Activated CD4-positive, alpha-beta T cell treated with anti-CD3 and anti-CD28 coated beads for 48 hours (primary cell): Measurements from ENCODE around the gene CLEC20A.

Experiments used
- DNase-seq: peaks from one replicate; pipeline ENCODE4 v3.0.0-alpha.2; 2020

The CLEC20A gene

DNA sequence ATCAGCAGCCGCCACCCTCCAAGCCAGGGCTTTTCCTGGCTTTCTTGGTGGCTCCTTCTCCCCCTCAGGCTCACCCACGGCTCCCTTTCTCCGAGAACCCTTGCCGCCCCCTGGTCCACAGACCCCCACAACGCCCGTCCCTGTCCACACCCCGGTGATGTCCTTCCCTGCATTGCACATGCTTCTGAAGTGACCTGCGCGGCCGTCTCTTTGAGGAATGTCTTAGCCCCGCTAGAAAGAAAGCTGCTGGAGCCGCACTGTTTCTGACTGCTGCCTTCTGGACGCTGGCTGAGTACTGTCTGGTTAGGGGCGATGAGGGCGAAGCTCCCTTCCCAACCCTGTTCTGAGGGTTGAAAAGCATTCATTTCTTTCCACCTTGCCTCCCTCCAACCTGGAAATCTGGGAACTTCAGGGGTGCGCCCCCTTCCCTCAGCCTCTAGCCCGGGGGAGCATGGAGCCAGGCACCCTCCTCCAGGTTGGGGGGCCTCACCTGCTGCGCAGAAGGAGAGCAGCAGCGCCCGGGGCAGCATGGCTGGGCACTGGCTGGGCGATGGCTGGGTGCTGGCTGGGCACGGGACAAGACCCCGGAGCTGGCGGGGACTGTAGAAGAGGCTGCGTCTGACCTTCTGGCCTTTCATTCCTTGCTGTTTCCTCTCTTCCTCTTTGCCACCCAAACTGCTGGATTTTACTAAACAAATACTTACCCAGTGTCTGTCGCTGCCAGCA is at the start of gene CLEC20A:
CLEC20A (minus strand) TSS at position 555 of the 726 bp plus-strand sequence; CDS start at position 530, 25 bp downstream.
- DNase-seq = no peak

DNA sequence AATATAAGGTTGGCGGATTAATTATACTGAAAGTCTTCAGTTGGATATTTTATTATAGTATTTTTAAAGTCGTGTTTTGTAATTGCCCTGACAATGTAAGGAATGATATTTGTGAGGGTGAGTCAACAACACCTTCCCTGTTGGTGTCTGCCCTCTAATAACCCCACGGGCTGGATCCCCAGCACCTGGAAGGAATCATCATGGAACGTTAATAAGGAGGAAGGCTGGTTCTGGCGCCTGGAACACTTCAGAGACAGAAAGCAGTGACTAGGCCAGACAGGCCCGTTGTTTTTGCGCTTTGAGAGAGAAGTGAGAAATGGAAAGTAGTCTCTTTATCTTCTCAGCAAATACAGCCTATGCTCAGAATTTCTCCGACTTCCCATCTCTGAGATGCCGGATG is 47.8 kb upstream of the CLEC20A start:
- DNase-seq = no peak

DNA sequence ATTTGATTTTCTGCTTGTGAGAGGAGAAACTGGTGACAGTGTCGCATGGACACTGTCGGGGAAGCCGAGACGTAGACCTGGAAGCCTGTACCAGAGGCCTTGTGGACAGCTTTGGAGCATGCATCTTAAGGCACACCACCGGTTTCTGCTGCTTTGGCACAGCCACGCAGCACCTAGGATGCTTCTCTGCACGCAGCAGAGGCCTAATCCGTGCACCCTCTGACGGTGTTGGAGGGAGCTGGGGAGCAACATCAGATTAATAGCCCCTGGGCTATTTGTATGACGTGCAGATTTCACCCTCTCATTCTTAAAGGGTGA is 46.5 kb upstream of the CLEC20A start:
- DNase-seq = no peak

DNA sequence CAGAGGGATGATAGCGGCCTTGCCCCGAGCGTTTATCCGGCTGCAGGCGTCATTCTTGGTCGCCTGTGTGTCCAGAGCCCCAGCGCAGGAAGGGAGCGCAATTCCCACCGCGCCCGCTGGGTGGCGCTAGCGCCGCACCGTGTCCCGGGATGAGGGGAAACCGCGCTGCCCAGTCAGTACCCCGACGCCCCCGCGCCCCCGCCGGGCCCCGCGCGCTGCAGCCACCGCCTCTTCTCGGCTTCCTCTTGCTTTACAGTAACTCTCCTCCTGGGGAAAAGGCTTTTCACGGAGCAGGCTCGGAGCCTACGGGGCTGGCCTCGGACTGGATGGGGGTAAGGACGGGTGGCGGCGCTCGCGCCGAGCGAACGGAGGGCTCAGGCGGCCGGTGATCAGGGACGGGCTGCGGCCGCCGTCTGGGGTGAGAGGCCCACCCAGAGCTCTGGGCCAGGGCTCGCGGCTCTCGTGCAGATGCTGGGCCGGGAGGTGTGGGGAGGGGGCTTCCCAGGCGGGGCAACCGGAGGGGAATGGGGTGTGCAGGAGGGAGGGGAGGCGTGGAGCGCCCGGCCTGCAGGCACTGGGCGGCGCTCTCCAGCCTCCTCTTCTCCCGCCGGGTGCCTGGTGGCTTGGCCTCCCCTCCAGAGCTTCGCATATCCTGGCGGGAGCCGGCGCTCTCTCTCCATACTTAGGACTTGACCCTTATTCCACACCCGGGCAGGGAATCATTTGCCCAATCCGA is 46.0 kb upstream of the CLEC20A start:
- DNase-seq = peak; percentile 92

DNA sequence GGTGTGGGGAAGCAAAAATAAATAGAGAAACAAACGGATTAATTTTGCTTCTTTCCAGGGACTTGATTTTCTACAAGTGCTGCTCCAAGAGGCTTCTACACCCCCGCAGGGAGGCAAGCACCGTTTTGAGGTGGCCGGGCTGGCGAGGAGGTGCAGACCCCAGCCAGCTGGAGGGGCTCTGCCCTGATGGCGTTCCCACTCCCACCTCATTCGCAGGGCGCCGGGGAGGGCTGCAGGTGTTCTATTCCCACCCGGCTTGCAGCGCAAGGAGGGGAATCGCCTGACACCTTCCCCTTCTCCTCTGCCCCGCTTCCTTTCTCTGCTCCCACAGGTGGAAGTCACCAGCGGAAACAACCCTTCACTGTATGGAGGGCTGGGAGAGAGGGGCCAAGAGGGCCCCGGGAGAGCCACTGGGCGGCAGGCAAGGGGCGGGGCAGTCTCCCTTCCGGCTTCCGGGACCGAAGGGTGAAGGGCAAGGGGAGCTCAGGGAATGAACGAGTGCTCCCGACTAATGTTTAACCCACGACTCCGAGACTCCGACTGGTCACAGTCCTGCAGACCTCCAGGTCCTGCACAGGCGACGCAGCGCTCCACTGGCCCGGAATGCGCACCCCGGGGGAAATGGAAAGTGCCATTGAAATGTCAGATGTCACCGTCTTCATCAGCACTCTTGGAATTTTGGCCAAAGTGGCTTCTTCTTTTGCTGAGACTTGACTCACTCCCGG is 45.2 kb upstream of the CLEC20A start:
- peak; percentile 56 for DNase-seq

DNA sequence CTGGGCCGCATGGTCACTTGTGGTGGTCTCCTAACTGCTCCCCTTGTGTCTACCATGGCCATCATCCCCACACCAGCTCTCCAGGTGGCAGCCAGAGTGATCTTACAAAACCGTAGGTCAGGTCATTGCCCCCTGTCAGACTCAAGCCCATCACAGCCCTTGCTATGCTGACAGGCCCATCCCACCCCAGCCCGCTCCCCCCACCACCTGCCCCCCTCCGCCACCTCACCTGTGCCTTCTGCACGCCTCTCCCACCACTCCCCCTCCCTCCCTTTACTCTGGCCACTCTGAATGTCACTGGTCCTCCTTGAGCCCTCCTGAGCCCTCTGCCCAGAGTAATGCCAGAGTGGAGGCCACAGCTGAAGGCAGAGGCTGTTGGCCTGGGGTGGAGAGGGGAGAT is 44.6 kb upstream of the CLEC20A start:
- DNase-seq = no peak

DNA sequence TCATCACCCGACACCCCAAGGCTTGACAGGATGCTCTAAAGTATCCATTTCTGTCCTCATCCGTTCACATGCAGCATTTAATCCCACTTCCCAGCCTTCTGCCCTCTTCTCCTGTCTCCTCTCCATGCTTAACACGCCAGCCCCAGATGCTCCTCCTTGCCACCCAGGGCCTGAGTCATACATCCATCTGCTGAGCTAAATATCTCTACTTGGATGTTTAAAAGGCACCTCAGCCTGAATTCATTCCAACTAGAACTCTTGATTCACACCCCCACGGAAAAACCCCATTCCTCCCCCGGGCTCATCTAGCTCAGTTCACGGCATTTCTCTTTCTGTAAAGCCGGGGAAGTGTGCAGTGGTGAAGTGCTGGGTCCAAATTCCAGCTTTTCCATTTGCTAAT is 43.9 kb upstream of the CLEC20A start:
- no peak for DNase-seq

DNA sequence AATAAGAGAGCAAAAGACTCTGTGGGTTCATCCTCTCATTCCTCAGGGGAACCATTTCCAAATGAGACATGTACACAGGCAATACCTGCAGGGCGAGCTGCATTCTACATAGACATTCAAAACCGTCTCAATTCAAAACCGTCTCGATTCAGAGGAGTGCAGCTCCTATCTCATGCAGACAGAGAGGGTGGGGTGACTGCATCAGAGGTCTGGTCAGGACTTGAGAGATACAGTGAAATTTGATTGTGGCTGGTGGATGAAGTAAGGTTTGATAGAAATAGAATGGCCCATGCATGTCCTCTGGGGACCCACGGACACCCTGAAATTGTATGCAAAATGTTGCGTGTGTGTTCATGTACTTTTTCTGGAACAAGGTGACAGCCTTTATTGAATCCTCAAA is 43.4 kb upstream of the CLEC20A start:
- DNase-seq = no peak

DNA sequence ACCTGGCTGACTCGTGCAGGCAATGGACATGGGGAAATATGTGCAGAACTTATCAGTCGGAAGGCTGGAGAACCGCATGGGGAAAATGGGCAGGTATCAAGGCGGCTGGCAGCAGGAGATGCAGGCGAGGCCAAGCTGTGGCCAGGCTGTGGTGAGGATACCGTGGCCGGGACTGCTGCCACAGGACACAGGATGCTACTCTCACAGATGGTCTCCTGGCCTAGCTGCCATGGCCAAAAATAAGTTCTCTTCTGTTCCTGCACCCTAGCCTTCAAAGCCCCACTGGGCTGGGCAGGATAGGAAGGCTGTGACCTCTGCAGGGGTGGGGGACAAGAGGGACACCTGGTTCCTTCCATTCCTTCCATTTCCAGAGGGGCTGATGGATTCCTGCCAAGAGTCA is 42.5 kb upstream of the CLEC20A start:
- DNase-seq = no peak

DNA sequence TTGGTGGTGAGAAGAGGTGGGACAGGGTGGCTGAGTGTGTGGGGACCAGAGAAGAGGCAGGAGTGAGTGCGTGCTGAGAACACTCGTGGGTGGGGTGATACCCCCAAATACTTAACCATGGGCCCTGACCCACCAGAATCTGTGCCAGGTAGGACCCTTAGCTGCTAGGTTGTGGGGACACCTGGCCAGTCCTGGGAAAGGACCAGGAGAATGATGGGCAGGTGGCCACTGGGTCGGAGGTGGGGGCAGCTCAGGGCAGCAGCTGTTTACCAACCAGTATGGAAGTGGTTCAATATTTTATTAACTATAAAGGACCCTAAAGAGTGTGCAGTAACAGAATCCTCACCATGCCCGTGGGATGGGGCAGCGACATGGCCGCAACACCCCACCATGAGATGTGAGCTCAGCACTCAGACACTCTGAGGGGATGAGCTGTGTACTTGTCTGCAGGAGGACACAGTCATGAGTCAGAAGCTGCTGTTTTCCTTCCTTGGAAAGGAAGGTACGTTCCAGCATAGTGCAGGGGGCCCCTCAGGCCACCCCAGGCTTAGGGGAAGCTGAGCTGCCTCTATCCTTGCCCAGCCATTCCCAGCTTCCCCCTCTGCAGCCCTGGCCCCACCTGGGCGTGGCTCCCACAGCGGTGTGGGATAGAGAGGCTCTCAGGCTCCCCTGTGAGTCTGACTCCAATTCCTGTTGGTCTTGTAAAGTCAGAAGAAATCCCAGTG is 41.6 kb upstream of the CLEC20A start:
- DNase-seq = no peak

DNA sequence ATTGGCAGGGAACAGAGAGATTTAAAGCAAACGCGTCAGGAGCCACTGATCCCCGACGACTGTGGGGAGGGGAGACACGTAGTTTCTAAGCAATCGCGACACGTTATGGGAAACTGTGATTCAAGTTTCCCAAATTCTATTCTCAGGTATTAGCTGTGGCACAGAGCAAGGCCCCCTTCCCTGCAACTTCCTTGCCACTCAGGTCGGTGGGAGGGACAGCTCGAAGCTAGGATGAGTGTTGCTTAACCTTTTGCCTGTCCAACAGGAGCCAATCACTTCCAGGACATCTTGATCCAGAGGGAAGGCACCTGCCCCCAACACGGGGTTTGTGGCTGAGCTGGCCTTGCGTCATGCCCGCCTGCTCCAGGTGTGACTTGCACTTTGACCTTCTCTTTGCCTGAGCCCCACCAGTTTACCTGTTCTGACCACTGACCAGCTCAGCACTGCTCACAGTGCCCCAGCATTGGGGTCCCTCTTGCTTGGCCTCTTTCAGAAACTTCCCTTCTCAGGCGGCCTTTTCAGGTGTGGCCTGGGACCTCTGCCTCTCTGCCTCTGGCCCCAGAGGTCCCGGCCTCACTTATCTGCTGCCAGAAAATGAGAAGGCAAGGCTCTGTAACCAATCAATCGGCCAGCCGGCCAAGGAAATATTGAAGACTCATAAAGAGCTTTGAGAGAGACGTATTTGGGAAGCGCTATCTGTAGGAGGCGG is 40.8 kb upstream of the CLEC20A start:
- DNase-seq = no peak

DNA sequence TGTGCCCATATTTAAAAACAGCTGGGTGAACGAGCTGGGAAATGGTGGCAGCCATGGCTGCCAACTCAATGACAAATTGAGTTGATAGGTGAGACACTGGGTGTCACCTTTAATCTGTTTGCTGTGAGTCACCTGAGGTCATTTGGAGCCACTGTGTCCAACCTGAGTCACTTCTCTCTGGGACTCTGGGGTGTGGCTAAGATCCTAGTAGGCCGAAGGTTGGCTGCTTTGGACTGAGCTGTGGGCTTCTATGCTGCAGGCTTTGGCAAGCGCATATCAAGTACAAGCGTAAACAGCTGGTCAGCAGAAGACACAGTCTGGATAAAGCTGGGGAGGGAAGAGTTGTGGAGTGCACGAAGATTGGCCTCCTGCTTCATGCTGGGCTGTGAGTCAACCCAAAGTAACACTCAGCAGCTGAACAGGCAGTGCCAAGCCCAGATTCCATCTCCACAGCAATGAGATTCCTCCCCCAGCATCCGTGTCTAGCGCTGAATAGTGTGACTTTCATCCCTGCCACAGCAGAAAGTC is 40.1 kb upstream of the CLEC20A start:
- no peak for DNase-seq

DNA sequence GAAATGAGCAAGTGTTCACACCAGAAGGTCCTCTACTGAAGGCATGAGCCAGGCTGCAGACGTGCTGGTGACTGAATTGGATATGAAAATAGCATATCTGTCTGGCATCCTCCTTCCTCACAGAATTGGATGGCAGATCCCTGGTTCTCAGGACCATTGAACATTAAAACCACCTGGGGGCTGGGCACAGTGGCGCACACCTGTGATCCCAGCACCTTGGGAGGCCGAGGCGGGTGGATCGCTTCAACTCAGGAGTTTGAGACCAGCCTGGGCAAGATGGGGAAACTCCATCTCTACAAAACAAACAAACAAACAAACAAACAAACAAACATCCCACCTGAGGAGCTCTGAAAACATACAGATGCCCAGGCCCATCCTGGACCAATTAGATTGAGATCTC is 39.6 kb upstream of the CLEC20A start:
- DNase-seq = no peak

DNA sequence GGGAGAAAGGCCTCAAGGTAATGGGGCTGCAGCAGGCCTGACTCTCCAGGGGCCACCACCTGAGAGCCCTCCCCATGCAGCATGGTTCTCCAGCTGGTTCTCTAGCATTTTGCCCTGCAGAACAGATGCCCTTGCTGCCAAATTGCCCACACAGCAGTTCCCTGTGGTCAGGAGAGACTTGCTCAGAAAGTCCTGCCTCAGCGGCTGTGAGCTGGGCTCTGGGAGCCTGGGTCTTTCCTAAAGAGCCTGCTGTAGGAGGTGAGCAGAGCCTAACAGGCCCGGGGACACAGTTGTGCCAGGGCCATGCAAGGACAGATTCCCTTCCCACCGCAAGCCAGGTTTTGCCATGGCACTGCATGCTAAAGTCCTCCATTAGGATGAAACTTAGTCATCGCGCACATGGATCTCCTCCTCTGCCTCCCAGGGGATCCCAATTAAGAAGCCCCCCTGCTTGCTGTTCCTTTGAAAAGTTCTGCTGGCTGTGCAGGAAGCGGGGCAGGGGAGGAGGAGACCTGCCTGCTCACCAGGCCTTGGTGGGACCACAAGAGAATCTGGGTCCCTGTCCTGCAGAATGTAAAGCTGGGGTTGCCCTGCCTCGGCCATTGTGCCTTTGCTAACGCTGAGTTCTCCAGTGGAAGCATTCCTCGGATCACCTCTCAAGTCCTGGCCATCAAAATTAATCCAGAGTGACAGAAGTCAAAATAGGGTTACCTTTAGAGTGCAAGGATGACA is 37.5 kb upstream of the CLEC20A start:
- no peak for DNase-seq

DNA sequence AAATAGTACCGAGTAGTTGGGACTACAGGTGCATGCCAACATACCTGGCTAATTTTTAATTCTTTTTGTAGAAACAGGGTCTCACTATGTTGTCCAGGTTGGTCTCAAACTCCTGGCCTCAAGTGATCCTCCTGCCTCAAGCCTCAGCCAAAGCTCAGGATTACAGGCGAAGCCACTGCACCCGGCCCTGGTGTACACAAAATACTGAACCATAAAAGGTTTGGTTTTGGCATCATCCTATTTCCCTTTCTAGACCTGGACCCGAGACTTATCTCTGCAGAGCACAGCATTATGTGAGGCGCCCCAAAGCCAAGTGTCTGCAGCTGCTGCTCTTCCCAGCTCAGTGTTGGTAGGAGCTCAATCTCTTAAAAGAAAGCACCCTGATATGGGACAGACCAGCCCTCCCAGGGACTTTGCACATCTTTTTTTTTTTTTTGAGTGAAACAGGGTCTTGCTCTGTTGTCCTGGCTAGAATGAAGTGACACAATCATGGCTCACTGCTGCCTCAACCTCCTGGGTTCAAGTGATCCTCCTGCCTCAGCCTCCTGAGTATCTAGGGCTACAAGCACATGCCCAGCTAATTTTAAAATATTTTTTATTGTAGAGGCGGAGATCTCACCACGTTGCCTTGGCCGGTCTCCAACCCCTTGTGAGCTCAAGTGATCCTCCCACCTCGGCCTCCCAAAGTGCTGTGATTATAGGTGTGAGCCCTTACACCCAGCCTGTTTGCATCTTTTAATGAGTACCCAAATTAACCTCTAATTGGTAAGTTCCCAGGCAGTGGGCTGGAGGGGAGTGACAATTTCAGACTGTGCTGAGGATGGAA is 36.6 kb upstream of the CLEC20A start:
- no peak for DNase-seq

DNA sequence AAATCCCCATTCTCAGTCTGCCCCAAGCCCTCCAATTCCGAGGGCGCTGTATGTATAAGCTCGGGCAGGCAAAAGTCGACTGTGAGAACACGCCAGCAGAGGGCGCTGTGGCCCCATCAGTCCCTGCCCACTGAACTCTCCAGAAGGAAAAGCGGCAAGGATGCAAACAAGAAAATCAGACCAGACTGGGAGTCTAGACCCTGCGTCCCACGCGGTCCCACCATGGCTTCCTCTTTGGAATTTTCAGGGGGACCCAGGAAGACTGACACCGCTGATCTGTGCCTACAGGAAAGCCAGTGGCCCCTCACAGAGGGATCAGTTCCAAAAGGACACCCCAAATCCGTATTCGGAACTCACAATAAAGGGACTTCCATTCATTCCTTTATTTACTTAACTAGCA is 35.6 kb upstream of the CLEC20A start:
- DNase-seq = peak; percentile 84

DNA sequence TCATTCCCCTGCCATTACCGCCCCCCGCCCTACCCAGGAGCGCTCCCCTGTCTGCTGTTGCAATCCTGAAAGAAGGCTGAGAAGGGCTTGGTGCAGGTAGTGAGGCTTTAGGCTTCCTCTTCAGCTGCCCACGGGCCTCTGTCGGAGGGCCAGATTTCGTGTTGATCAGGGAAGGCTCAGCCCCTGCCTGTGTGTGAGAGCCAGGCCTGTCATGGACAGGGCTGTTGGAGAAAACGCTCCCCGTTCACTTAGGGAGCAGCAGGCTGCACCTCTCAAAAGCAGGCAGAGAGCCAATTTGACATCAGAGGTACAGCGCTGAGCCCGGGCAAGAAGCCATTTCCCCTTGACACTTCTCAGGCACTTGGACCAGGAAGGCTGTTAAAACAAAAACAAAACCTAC is 35.1 kb upstream of the CLEC20A start:
- DNase-seq = no peak

DNA sequence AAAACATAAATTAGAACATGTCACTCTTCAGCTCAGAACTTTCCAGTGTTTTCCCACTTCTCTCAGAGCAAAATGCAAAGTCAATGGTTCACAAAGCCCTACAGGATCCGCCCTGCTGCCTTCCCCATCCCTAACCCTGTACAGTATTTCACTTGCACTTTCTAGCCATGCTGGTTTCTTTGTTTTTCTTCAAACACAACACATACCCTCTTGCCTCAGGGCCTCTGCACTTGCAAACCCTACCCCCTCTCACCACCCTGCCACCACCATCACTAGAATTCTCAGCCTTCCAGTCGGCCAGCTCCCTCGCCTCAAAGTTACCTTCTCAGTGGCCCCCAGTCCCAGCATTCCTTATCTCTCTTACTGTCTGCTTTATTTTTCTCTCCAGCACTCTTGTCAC is 33.7 kb upstream of the CLEC20A start:
- no peak for DNase-seq

DNA sequence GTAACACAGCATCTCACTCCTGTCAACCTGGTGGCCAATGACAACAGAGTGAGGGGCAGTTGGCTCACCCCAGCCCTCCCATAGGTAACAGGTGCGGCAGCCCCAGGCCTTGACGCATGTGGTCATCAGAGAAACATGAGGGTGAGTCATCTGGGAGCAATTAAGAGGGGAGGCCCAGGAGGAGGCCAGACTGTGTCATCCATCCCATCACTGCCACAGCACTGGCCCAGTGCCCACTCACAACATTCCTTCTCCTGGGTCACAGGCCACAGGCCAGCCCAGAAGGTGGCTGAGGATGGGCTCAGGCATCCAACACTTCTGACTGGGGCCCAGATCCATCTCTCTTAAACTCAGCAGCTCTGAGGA is 33.3 kb upstream of the CLEC20A start:
- DNase-seq = no peak

DNA sequence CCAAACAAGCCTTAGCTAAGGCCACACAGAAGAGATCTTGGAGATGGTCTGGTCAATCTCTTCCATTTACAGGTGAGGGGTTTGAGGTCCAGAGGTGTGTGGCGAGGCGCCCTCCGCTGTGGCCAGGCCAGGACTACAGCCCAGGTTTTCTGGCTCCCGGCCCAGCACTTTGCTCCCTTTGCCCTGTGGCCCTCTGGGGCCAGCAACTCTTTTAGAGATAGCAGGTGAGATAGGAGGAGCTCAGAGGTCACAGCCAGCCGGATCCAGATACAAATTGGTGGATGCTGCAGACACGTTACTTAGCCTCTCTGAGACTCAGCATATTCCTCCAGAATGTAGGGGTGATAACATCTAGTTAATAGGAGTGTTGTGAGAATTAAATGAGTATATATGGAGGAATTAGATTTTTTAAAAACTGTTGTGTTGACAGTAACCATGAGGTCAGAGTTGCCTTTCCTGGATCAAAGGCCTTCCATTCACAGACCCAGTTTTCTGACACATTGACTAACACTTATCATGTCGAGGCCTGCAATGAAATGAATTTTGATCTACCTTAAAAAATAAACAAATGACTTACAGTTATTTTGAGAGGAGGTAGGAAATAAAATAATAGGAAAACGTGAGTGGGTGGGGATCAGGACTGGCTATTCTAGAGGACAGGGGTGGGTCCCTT is 32.7 kb upstream of the CLEC20A start:
- DNase-seq = no peak
